ENCODE measurements around the gene GRB7. TPM values are rescaled to one million over a fixed set of nuclear protein-coding genes. Genes with fewer than 3 reads are reported as not detected.
A peak's percentile ranks its signal among the peaks of the same experiment; 100 is the strongest.
"Not testable (repeated sequence)": the region's sequence is repeated elsewhere in the genome, so short reads cannot be mapped to it uniquely, and the experiment has no call there.

Gene GRB7
- 1 to 10 TPM; 3.1 to 3.9 TPM for total RNA-seq

DNA sequence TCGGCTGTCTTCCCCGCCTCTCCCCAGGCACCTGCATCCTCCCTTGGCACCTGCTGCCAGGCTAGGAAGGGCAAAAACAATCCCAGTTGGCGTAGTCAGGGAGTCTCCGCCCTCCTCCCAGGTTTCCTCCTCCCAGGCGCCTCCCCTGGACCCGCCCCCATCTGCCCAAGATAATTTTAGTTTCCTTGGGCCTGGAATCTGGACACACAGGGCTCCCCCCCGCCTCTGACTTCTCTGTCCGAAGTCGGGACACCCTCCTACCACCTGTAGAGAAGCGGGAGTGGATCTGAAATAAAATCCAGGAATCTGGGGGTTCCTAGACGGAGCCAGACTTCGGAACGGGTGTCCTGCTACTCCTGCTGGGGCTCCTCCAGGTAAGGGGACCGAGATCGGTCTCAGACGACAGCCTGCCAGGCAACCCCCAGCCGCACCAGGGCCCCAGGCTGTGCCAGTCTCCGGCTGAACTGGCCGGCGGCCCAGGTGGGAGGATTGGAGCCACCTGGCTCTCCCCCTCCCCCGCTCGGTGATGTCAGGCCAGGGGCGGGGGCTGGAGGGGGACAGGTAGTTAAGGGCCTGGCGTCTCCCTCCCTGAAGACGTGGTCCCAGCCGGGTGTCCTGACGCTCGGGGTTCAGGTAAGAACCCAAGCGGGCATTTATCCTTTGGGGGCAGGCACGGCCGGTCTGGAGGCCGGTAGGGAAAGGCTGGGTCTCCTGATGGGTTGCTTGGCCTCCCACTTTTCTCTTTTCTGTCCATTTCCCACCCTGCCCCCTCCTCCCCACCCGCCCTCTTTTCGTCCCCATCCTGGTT lies at the start of gene GRB7:
Gene GRB7 (plus strand): TSS at position 179 of the 808 bp plus-strand sequence. CDS start 4,364 bp downstream, outside the sequence.
- ATAC-seq = peak; percentile 17 to 23
- DNase-seq (ENCODE audit: low spot score in 2 of 2) = no peak
- no peaks in the 10 kb centered on the region for H3K9me3 Mint-ChIP-seq
- peak within 1 kb of the TSS in 1 of 2 donors; percentile 37 for H3K27ac Mint-ChIP-seq
- no peaks in the 10 kb centered on the region for H3K36me3 Mint-ChIP-seq

DNA sequence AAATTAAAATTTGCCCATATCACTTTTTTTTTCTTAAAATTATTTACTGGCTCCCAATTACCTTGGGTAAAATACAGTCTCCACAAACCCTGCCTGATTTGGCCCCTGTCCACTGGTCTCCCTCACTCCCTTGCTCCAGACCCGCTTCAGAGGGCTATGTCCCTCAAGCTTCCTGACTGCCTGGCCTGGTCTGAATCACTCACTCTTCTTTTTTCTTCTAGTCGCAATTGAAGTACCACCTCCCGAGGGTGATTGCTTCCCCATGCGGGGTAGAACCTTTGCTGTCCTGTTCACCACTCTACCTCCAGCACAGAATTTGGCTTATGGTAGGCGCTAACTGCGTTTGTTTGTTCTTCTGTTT lies 49.3 kb upstream of the GRB7 start:
- peak in 1 of 2 donors; percentile 19 for ATAC-seq
- peak overlapping the region; percentile 92 to 98 for H3K27ac Mint-ChIP-seq
- H3K9me3 Mint-ChIP-seq = peaks cover 0 to 9% of the 10 kb centered on the region in 2 donors
- peaks cover 15% of the 10 kb centered on the region in 2 donors for H3K36me3 Mint-ChIP-seq
- no peak for DNase-seq (ENCODE audit: low spot score in 2 of 2)

DNA sequence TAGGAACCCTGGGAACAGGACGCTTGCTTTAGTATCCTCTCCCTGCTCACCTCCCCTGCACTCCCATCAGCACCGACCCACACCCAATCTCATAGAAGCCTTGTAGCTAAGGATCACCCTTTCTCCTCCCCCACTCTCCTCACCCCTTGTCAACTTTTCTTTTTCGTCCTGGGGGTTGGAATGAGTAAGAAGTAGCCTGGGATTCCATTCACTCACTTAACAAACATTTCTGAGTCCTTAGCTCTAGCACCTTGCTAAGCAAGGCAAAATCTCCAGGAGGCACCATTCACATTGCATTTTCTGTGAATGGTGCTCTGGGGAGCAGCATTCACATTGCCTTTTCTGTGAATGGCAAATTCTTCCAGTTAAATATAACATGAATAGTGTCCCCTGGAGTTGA lies 48.8 kb upstream of the GRB7 start:
- DNase-seq (ENCODE audit: low spot score in 2 of 2) (no peak), ATAC-seq (no peak)
- peaks cover 0 to 9% of the 10 kb centered on the region in 2 donors for H3K9me3 Mint-ChIP-seq
- peak overlapping the region; percentile 92 to 98 for H3K27ac Mint-ChIP-seq
- peaks cover 14 to 15% of the 10 kb centered on the region in 2 donors for H3K36me3 Mint-ChIP-seq

DNA sequence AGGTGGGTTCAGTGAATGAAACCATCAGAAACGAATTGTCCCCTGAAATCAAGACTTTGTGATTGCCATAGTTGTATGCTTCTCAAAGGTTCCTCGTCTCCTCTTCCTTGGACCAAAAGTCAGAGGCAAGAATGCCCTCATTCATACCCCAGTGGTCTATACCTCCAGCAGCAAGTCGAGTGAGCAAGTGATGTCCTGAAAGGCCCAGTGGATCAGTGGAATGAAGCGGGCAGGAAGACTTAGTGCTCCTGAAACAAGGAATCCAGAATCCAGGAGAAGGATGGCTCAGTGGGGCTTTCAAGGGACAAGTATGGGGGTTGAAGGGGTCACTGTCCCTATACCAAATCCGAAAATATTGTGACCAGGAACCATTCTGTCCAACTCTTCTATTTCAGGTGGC lies 43.1 kb upstream of the GRB7 start:
- ATAC-seq = no peak
- DNase-seq (ENCODE audit: low spot score in 2 of 2) = no peak
- no peaks in the 10 kb centered on the region for H3K36me3 Mint-ChIP-seq
- no peaks in the 10 kb centered on the region for H3K9me3 Mint-ChIP-seq
- no peak overlapping the region for H3K27ac Mint-ChIP-seq

DNA sequence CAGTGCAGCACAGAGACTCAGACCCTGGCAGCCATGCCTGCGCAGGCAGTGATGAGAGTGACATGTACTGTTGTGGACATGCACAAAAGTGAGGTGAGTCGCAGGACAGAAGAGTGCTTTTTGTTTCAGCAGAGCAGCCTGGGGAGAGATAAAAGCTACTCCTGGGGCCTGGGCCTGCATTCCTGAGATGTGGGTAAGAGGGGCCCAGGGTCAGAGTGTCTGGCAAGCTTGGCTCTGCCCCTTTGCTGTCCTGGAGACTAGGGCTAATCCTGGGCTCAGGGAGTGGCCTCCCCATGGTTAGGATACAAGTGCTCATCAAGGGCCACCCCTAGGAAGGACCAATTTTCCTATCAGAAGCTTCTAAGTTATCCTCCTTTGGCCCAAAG lies 42.7 kb upstream of the GRB7 start:
- H3K27ac Mint-ChIP-seq = no peak overlapping the region
- H3K9me3 Mint-ChIP-seq = no peaks in the 10 kb centered on the region
- H3K36me3 Mint-ChIP-seq = no peaks in the 10 kb centered on the region
- DNase-seq (ENCODE audit: low spot score in 2 of 2) = no peak
- no peak for ATAC-seq

DNA sequence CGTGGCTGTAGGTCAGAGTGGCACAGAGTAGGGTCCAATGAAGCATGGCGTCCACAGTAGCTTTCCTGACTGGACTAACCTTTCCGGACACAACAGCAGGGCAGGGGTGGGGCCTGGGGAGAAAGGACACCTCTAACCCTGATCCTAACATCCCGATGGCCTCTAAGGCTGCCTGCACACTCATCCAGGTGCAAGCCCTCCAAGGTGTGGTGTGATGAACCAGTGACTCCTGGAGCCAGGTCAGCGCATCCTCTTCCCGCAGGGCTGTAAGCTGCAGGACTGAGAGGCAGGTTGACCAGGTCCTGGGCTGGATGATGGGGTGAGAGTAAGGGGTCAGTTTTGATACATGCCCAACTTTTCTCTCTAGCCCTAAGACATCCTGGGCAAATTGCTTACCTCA lies 41.0 kb upstream of the GRB7 start:
- no peak overlapping the region for H3K27ac Mint-ChIP-seq
- H3K9me3 Mint-ChIP-seq = no peaks in the 10 kb centered on the region
- H3K36me3 Mint-ChIP-seq = no peaks in the 10 kb centered on the region
- ATAC-seq (no peak), DNase-seq (ENCODE audit: low spot score in 2 of 2) (no peak)

DNA sequence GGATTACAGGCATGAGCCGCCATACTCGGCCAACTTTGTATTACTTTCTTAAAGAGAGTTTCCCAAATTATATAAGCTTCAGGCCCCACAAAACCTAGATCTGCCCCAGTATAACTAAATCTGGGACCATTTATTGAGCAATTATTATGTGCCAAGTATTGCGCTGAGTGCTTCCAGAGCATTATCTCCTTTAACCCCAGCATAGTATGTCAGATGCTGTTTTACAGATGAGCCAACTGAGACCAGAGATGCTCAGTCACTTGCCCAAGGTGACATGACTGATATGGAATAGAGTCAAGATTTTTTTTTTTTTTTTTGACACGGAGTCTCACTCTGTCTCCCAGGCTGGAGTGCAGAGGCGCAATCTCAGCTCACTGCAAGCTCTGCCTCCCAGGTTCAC lies 39.8 kb upstream of the GRB7 start:
- H3K36me3 Mint-ChIP-seq = no peaks in the 10 kb centered on the region
- H3K27ac Mint-ChIP-seq = no peak overlapping the region
- H3K9me3 Mint-ChIP-seq = no peaks in the 10 kb centered on the region
- ATAC-seq (no peak), DNase-seq (ENCODE audit: low spot score in 2 of 2) (no peak)

DNA sequence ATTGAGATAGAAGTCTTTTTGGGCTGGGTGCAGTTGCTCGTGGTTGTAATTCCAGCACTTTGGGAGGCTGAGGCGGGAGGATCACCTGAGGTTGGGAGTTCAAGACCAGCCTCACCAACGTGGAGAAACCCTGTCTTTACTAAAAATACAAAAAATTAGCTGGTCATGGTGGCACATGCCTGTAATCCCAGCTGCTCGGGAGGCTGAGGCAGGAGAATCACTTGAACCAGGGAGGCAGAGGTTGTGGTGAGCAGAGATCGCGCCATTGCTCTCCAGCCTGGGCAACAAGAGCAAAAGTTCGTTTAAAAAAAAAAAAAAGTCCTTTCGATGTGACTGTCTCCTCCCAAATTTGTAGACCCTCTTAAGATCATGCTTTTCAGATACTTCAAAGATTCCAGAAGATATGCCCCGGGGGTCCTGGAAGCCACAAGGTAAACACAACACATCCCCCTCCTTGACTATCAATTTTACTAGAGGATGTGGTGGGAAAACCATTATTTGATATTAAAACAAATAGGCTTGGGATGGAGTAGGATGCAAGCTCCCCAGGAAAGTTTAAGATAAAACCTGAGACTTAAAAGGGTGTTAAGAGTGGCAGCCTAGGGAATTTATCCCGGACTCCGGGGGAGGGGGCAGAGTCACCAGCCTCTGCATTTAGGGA lies 38.5 kb upstream of the GRB7 start:
- not testable (repeated sequence) for H3K9me3 Mint-ChIP-seq; DNase-seq (ENCODE audit: low spot score in 2 of 2); ATAC-seq; H3K27ac Mint-ChIP-seq; H3K36me3 Mint-ChIP-seq

DNA sequence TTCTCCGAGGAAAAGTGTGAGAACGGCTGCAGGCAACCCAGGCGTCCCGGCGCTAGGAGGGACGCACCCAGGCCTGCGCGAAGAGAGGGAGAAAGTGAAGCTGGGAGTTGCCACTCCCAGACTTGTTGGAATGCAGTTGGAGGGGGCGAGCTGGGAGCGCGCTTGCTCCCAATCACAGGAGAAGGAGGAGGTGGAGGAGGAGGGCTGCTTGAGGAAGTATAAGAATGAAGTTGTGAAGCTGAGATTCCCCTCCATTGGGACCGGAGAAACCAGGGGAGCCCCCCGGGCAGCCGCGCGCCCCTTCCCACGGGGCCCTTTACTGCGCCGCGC lies 38.0 kb upstream of the GRB7 start, which contains the start of gene ERBB2:
Gene ERBB2 (plus strand): TSS at position 247 of the 330 bp plus-strand sequence. CDS start 175 bp downstream, outside the sequence.
- no peak for DNase-seq (ENCODE audit: low spot score in 2 of 2)
- Mint-ChIP-seq H3K27ac (no peak within 1 kb of the TSS), H3K36me3 (no peaks in the 10 kb centered on the region), H3K9me3 (no peaks in the 10 kb centered on the region)
- no peak for ATAC-seq

DNA sequence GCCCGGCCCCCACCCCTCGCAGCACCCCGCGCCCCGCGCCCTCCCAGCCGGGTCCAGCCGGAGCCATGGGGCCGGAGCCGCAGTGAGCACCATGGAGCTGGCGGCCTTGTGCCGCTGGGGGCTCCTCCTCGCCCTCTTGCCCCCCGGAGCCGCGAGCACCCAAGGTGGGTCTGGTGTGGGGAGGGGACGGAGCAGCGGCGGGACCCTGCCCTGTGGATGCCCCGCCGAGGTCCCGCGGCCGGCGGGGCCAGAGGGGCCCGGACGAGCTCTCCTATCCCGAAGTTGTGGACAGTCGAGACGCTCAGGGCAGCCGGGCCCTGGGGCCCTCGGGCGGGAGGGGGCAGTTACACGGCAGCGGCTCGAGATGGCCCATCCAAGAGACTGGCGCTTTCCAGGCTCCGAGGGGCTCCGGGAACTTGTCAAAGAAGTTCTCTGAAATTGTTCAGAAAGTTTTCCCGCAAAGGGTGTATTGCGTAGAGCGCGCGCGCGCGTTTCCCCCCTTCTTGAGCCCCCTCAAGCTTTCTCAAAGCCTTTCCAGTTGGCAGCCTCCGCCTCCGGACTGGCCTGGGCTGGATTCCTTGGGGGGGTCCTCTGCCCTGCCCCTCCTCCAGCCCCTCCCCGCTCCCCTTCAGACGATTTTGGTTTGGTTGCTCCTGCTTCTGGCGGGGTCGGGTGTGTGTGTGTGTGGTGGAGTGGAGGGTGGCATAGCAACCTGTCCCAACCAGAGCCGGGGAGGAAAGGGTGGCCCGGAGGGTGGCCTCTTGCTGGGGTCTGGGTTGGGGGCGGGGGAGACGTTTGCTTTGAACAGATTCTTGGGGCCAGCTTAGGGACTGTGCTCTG lies 37.4 kb upstream of the GRB7 start:
- H3K27ac Mint-ChIP-seq = no peak overlapping the region
- ATAC-seq = no peak
- H3K36me3 Mint-ChIP-seq = no peaks in the 10 kb centered on the region
- no peaks in the 10 kb centered on the region for H3K9me3 Mint-ChIP-seq
- no peak for DNase-seq (ENCODE audit: low spot score in 2 of 2)

DNA sequence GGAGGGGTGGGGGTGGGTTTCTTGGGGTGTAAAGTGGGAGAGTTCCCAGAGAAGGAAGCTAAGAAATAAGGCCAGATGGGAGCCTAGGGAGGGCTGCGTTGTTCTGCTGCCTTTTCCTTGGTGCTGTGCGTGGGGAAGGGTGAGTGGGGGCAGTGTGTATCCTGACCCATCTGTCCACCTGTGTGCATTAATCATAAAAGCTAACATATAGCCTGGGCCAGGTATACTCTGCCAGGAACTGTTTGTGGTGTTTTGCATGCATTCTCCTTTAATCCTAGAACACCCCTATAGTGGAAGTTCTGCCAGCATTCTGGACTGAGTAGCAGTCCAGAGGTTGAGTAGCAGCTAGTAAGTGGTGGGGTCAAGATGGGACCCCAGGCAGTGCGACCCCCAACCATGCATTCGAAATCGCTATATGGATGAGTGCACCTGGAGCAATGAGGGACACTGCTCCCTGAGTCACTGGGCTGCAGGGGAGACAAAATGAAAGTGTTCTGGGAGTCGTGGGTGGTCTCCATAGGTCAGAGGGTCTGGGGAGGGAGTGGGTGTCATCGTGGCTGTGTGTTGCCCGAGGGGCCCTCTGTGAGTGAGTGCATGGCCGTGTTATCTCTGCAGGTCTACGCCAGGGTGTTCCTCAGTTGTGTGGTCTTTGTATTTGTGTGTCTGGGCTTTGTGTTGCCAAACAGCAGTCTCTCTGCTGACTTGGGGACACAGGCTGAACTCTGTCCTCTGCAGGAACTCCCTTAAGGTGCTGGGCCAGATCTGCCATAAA lies 36.5 kb upstream of the GRB7 start:
- Mint-ChIP-seq H3K36me3 (no peaks in the 10 kb centered on the region), H3K27ac (no peak overlapping the region), H3K9me3 (no peaks in the 10 kb centered on the region)
- no peak for DNase-seq (ENCODE audit: low spot score in 2 of 2)
- no peak for ATAC-seq

DNA sequence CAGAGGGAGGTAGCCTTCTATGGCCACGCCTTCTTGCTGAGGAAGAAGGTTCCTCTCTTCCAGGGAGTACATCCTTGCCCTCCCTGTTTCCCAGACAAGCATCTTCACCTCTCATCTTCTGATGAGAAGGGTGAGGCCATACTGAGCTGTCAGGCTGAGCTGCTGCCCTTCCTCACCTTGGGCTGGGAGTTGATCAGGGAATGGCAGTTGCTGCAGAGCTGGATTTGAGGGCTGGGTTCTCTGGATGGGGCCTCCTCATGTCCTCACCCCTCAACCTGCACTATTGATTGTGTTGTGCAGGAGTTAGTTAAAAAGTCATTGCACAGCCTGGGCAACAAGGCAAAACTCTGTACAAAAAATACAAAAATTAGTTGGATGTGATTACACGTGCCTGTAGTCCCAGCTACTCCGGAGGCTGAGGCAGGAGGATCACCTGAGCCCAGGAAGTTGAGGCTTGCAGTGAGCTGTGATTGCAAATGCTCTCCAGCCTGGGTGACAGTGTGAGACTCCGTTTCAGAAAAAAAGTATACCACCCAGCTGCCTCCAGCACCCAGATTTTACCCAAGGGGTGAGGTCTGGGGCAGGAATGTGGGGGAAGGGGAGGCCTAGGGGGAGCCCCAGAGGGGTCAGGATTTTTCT lies 35.8 kb upstream of the GRB7 start:
- Mint-ChIP-seq H3K36me3 (no peaks in the 10 kb centered on the region), H3K9me3 (no peaks in the 10 kb centered on the region), H3K27ac (no peak overlapping the region)
- DNase-seq (ENCODE audit: low spot score in 2 of 2) (no peak), ATAC-seq (no peak)

DNA sequence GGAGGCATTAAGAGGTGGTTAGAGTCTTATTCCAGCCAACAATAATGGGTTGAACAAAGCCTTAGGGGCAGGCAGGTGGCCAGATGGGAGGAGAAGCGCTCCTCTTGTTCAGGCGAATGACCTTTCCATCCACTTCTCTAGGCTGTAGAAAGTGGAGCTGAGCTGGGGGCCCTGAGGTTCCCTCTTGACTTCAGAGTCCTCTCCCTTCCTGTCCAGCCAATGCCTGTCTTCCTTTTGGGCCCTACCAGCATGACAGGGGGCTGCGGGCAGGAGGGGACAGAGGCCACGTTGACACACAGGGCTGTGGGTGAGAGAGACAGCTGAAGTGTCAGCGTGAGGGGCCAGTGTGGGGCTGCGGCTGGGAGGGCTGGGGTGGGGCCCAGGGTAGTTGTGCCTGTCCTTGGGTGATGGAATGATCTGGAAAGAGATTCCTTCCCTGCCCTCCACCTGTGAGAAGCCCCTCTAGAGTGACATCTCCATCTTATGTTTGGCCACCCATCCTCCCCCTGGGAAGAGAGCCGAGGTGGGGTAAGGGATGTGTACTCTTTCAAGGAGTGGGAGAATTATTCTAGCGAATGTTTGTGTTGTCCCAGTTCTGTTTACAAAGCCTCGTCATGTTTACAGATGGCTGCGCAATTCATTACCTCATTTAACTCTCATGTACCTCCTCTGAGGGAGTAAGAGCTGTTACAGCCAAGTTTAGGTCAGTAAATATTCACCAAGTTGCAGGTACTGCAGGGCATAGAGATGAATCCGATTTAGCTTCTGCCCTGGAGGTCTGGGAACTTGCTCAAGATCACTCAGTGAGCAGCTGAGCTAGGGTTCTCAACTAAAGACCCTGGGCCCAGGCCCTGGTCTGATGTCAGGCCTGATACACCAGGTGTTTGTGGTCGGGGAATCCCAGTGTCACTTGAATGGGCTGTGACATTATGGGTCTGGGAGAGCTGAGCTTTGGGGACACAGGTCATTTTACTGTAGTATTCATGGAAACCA lies 34.5 kb upstream of the GRB7 start:
- no peak for DNase-seq (ENCODE audit: low spot score in 2 of 2)
- Mint-ChIP-seq H3K27ac (peak overlapping the region in 1 of 2 donors; percentile 16), H3K36me3 (no peaks in the 10 kb centered on the region), H3K9me3 (no peaks in the 10 kb centered on the region)
- ATAC-seq = peak in 1 of 2 donors; percentile 43

DNA sequence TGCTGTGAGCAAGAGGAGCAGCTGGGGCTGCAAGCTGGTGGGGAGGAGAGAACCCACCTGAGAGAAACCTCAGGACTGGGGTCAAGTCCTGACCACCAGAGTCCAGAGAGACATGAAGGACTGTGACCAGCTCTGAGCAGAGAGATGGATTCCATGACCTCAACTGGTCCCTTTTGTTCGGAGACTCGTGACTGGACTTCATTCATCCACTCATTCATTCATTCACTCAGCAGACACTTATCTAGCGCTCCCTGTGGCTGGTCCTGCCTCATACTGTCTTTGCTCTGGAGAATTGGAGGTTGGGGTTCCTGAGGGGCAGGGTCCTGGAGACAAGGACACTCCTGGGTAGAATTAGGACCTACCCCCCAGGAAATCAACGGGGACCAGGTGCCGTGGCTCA lies 33.8 kb upstream of the GRB7 start:
- ATAC-seq (no peak), DNase-seq (ENCODE audit: low spot score in 2 of 2) (no peak)
- peak overlapping the region in 1 of 2 donors; percentile 16 for H3K27ac Mint-ChIP-seq
- no peaks in the 10 kb centered on the region for H3K36me3 Mint-ChIP-seq
- no peaks in the 10 kb centered on the region for H3K9me3 Mint-ChIP-seq

All from activated naive CD4-positive, alpha-beta T cell treated with anti-CD3 and anti-CD28 coated beads, Interleukin-2, amount 50 U/mL, for 72 hours (primary cell).